ENCODE measurements around the gene GNRHR.

GNRHR gene

GRCh38 chr4:67701517-67701850, 52.7 kb downstream of the GNRHR start:
- intact Hi-C loops (cut with DNase I; ENCODE audit: low total_unique reads) = loop anchor here (2.0 kb wide), 1 partner anchor 157 kb away; the partner anchor contains the start of gene CENPC
- TF ChIP-seq, protein P1, sequence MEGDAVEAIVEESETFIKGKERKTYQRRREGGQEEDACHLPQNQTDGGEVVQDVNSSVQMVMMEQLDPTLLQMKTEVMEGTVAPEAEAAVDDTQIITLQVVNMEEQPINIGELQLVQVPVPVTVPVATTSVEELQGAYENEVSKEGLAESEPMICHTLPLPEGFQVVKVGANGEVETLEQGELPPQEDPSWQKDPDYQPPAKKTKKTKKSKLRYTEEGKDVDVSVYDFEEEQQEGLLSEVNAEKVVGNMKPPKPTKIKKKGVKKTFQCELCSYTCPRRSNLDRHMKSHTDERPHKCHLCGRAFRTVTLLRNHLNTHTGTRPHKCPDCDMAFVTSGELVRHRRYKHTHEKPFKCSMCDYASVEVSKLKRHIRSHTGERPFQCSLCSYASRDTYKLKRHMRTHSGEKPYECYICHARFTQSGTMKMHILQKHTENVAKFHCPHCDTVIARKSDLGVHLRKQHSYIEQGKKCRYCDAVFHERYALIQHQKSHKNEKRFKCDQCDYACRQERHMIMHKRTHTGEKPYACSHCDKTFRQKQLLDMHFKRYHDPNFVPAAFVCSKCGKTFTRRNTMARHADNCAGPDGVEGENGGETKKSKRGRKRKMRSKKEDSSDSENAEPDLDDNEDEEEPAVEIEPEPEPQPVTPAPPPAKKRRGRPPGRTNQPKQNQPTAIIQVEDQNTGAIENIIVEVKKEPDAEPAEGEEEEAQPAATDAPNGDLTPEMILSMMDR (IDR thresholded peaks at IDR 0.05) = no peak
- Histone ChIP-seq H3K9me3 (no peaks in the 10 kb centered on the region), H3K4me1 (peaks cover 0 to 14% (median 7%) of the 10 kb centered on the region in 4 donors), H3K36me3 (no peaks in the 10 kb centered on the region), H3K27me3 (no peaks in the 10 kb centered on the region), H3K4me3 (peak overlapping the region; percentile 85 to 97), H3K27ac (peak overlapping the region; percentile 90 to 98)
- DNase-seq = no peak

GRCh38 chr4:67700738-67701516, 53.3 kb downstream of the GNRHR start, which contains the start of gene UBA6:
UBA6 (minus strand) TSS chr4:67701155; CDS start chr4:67701119, 36 bp downstream.
- Histone ChIP-seq H3K9me3 (no peaks in the 10 kb centered on the region), H3K27ac (peak within 1 kb of the TSS; percentile 90 to 98), H3K36me3 (no peaks in the 10 kb centered on the region), H3K4me1 (peaks cover 0 to 14% (median 7%) of the 10 kb centered on the region in 4 donors), H3K27me3 (no peaks in the 10 kb centered on the region), H3K4me3 (peak within 1 kb of the TSS; percentile 85 to 97)
- intact Hi-C loops (cut with DNase I; ENCODE audit: low total_unique reads) = loop anchor here (2.0 kb wide), 1 partner anchor 156 kb away; the partner anchor contains the start of gene CENPC
- TF ChIP-seq, protein P1 (IDR thresholded peaks at IDR 0.05) = peak; percentile 37 to 38
- peak; percentile 94 to 96 for DNase-seq

DNA sequence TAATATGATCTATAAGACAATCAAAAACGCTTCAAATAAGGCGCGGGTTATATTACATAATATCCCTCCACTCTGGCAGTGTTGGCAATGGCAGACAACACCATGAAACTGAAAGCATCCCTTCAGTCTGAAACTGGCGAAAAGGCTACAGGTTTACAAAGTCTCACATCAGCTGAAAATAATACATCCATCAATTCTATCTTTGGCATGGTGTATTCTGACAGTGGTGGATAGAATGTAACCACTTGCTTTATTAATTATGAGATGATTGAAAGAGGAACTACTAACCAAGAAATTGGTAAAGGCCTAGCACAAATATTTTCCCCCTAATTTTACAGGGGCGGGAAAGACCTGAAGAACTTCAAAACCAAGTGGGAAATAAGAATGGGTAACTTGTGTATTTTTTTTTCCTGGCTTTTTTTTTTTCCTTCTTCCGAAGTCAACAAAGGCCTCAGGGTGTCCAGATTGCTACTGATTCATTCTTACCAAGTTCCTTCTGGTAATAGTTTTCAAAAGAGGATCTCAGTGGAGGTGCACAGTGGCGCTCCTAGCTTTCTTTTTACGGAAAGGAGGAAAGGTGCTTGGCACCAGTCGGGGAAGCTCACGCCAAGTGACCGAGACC, 54.0 kb downstream of the GNRHR start:
- no peaks in the 10 kb centered on the region for H3K27me3 ChIP-seq
- peak overlapping the region; percentile 90 to 98 for H3K27ac ChIP-seq
- DNase-seq = no peak
- H3K9me3 ChIP-seq = no peaks in the 10 kb centered on the region
- intact Hi-C loops (cut with DNase I; ENCODE audit: low total_unique reads) = loop anchor here (2.0 kb wide), 1 partner anchor 155 kb away; the partner anchor contains the start of gene CENPC
- peak overlapping the region; percentile 85 to 97 for H3K4me3 ChIP-seq
- TF ChIP-seq, protein P1 (IDR thresholded peaks at IDR 0.05) = no peak
- peaks cover 0 to 3% (median 0%) of the 10 kb centered on the region in 3 donors for H3K36me3 ChIP-seq
- H3K4me1 ChIP-seq = peaks cover 0 to 14% (median 7%) of the 10 kb centered on the region in 4 donors

DNA sequence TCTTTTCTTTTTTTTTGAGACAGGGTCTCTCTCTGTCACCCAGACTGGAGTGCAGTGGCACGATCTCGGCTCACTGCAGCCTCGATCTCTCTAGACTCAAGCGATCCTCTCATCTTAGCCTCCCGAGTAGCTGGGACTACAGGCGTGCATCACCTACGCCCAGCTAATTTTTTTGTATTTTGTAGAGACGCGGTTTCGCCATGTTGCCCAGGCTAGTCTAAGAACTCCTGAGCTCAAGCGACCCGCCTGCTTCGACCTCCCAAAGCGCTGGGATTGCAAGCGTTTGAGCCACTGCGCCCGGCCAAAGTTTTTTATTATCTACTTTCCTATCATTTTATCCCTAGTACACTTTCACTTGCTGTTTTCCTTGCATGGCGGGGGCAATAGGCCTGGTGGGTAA, 54.6 kb downstream of the GNRHR start:
- intact Hi-C loops (cut with DNase I; ENCODE audit: low total_unique reads) = loop anchor here (2.0 kb wide), 1 partner anchor 155 kb away; the partner anchor contains the start of gene CENPC

More for the DNA sequence above, 54.6 kb downstream of the GNRHR start:
- H3K4me3 ChIP-seq = no peak overlapping the region
- DNase-seq = no peak
- no peaks in the 10 kb centered on the region for H3K9me3 ChIP-seq
- TF ChIP-seq, protein P1 (IDR thresholded peaks at IDR 0.05) = no peak
- no peaks in the 10 kb centered on the region for H3K27me3 ChIP-seq
- no peak overlapping the region for H3K27ac ChIP-seq
- H3K4me1 ChIP-seq = peaks cover 0 to 14% (median 7%) of the 10 kb centered on the region in 4 donors
- H3K36me3 ChIP-seq = peaks cover 0 to 6% (median 0%) of the 10 kb centered on the region in 3 donors
